Central memory CD4-positive, alpha-beta T cell (primary cell): ENCODE measurements around the gene STYXL2.

Source experiments
- DNase-seq: peaks from one replicate; pipeline ENCODE4 v3.0.0; 2022

Gene STYXL2

DNA sequence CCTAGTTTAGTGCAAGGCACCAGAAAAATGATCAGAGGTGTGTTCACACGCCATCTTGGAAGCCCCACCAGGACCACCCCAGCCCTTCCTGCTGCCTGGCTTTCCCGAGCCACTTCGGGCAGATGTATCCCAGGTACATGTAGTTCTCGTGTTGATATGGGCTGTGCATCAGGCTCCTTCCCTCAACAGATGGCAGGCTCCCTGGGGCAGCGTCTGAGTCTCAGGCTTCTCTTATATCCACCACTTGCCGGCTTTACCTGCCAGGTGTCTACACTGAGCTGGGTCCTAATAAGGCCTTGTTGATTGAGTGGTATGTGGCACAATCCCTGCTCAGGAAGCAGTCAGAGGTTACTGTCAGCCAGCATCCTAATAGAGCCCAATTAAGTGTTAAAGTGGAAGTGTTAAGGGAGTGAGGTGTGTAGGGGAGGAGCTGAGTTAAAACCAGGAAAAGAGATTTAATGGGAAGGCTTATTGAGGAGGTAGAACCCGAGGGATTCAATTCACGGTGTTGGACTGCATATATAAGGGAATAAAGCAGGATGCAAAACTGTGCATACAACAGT, 12.2 kb upstream of the STYXL2 start:
- DNase-seq = no peak

DNA sequence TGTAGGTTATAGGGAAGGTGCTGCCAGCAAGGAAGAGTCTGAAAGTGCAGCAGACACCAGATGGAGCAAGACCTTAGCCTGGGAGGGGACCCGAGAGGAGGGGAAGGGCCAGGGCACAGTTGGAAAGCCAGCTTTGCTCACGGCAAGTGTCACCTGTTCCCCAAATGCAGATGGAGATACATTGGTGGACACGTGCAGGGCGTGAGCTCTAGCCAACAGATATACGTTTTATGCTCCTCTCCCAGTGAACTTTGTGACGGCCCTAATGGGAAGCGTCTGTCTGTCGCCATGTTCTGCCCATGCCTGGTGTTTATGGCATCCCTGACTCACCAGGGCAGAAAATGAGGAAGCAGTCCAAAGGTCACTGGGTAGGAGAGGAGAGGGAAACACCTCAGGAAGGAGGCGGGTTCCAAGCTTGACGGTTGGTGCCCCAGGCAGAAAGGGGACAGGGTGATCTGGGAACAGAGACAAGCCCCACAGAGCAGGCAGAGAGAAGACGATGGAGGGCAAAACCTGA, 11.3 kb upstream of the STYXL2 start:
- no peak for DNase-seq

DNA sequence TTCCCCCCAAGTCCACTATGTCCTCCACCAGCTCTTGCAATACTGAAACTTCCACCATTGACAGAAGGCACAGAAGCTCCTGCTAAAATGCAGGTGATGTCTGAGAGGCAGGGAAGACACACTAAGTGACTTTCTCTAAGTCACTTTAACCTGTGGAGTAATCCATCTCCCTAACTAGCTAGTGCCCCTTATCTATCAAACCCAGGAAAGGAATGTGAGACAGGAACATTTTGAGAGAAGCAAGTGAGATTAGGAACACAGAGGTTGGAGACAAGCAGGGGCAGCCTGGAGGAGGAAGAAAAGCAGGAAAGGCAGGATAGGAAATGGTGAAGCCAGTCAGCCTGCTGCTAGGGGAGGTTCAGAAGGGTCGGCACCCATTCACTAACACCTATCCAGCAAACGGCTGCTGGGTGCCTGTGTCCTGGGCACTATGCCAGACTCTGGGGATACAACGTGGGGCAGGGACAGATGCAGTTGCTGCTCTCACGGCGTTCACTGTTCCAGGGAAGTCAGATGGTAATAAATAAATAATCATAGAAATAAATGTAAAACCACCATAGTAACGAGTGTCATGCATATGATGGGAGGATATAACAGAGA, 10.7 kb upstream of the STYXL2 start:
- no peak for DNase-seq

DNA sequence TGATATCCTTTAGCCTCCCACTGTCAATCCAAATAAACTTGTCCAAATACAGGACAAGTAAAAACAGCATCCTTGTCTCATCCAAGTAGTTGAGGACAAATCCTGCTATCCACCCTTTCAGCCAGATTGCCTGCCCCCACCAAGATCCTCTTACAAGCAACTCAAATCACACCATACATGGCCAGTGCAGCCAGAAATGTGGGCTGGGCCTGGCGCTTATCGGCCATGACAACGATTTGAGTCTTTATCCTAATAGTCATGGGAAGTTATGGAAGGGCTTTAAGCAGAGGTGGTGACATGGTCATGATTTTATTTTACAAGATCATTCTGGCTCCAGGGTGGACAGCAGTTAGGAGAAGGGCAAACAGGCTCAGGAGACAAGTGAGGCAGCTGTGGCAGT, 10.0 kb upstream of the STYXL2 start:
- no peak for DNase-seq

DNA sequence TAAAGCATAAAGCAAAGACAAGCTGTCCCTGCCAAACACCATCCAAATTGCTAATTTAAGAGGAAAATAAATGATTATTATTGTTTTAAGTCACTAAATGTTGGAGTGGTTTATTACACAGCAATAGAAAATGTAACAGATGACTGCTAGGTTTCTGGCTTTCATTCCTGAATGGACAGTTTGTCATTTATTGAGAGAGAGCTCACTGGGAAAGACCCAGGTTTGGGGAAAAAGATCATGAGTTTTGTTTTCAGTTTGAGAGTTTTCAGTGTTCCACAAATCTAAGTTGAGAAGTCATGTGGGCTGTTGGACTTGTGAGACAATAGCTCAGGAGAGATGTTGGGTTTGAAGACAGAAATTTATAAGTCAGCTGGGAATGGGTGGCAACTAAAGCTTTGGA, 9.1 kb upstream of the STYXL2 start:
- DNase-seq = no peak

DNA sequence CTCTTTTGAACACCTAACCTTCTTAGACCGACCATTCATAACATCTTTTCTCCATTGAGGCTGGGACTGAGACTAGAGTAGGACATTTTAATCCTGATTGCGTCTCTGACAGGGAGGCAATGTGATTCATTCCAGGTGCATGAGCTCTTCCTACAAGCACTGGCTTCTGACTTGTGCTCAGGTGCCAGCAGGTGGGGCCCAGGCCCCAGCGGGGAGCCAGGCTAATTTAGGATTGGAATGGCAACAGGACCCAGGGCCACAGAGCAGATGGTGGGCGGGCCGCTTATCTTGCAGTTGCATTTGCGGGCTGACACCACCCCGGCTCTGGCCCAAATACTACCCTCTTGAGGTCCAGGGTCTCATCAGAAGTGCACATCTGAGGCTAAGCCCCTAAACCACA, 7.8 kb upstream of the STYXL2 start:
- DNase-seq = no peak

DNA sequence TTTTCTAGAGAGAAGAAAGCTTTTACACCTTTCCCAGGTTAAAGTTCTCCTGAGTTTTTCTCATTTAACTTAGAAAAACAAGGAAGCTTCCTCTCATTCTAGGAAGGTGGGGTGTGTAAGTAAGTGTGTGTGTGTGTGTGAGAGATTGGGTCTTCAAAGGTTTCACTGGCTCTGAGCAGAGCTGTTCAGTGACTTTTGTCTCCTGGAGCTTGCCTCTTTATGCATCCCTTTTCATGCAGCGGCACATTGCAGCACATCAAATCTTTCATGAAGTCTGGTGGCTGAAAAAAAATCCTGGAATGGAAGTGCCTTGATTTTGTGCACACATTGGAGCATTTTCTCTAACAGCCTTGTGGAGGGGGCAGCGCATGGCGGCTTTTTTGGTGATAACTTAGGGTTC, 7.1 kb upstream of the STYXL2 start:
- no peak for DNase-seq

DNA sequence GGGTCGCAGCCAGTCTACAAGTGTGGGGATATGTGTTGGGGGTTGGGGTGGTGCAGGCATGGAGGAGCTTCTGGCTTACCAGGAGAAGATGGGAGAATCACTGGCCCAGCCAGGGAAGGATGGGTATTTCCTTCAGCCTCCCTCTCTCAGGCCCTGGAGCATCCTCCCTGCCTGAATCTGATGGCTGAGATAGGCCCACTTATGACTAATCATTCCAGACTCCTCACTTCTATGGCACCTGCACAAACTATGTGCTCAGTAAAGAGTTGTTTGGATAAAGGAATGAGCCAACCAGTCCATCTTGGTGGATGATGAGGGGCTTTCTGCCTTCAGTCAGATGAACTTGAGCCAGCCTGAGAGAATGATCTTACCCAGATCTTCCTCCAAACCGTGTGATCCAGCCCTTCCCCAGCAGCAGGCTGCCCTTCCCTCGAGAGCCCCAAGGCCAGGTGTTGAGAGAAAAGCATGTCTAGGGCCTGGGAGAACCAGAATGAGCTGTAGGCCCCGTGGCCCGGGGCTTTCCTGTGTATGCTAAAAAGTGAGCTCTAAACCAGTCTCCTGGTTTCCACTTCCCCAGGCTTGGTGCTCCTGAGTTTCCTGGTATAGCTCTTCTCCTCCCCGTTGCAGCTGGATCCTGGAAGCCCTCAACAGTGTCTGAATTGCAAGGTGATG, 5.0 kb upstream of the STYXL2 start:
- DNase-seq = no peak

DNA sequence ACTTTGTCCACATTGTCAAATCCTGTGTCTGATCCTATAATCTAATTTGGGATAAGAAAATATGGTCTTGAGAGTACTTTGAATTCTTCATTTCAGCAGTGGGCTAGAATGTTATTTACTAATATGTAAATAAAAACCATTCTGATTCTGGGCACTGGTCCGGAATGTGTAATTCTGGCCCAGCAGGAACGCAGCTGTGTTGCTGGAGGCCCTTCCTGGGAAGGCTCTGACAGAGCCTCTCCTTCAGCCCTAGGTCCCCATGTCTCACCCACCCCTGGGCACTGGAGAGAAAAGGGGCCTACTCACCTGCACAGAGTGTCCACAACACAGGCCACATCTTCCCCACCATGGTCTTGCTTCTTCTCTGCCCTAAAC, 3.9 kb upstream of the STYXL2 start:
- no peak for DNase-seq

DNA sequence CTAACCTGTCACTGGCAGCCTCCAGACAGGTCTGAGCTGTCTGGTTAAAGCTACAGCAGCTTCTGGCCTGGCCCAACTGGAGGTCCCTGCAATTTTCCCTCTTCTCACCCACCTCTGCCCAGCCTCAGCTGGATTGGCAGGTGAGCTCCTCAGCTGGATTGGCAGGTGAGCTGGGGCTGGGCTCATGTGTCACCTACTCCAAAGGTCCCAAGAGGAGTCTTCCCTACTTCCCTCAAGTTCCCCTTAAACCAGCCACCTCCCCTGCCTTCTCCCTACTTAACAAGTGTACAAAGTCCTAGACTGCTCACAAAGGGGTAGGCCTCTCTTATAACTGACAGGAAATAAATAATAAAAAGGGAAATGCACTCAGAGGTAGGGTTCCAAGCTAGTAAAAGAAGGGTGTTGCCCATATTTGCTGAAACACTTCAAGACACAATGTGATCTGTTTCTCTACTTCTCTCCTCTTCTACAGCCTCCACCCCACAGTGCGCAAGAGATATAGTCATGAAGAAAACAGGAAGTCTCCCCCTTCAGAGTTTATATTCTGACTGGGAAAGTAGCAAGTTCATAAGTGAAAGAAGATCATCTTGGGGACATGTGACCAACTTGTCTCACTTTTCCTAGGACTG, 3.4 kb upstream of the STYXL2 start, which contains the start of gene GPA33:
Gene GPA33, minus strand, starts transcription at position 64 of the 629 bp plus-strand sequence. CDS start 90 bp downstream, outside the sequence.
- DNase-seq = peak; percentile 63

DNA sequence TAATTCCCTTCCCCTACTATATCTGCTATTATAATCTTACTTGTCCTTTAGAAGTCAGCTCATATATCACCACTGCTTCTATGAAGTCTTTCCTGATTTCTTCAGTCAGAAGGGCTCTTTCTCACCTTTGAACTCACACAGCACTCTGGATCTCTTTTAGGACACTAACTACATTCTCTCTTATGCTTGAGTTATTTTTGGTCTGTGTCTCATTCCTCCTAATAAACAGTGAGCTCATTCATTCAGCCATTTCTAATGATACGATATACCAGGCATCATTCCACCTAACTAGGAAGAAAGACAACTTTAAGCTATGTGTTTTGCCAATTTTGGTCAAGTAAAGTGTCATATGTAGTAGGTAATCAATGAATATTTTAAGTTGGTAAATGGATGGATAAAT, 1.2 kb upstream of the STYXL2 start:
- no peak for DNase-seq

DNA sequence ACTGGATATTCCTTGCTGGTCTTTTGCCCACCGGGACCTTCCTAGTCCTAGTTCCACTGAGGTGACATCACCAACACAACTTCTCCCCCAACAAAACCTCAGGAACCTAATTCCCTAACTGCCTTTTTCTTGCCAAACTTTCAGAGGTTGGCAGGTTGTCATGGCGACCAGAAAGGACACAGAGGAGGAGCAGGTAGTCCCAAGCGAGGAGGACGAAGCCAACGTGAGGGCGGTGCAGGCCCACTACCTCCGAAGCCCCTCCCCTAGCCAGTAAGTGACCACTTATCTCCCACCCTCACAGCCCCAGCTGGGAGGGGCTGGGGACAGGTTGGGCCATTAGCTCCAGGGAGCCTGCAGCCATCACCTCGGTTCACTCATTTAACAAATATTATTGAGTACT, 815 bp downstream of the STYXL2 start:
- DNase-seq = no peak

DNA sequence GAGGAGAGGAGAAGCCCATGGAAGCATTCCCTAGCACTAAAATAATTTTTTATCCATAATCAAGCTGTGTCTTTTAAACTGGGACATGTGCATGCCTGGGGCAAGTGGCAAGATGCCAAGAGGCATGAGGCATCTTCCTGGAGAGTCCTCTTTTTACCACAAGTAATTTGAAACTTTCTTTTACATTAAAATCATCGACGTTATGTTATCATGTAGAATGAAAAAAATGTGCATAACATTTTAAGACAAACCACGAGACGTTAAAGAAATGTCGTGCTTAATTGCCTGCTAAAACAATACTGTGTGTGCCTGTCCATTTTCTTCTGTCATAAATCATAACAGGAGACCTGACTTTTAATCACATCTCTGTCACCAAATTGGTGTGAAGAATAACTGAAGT, 1.5 kb downstream of the STYXL2 start:
- DNase-seq = no peak

DNA sequence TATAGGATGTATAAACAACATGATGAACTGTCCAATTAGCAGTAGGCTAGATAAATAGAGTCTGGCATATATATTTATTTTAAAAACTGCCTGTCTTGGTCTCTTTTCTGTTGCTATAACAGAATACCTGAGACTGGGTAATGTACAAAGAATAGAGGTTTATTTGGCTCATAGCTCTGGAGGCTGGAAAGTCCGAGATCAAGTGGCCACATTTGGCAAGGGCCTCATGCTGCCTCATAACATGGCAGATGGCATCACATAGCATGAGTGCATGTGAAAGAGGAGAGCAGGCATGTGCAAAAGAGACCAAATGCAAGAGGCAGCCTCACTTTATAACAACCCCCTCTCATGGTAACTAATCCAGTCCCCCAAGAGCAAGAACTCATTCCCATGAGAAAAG, 6.0 kb downstream of the STYXL2 start:
- no peak for DNase-seq

DNA sequence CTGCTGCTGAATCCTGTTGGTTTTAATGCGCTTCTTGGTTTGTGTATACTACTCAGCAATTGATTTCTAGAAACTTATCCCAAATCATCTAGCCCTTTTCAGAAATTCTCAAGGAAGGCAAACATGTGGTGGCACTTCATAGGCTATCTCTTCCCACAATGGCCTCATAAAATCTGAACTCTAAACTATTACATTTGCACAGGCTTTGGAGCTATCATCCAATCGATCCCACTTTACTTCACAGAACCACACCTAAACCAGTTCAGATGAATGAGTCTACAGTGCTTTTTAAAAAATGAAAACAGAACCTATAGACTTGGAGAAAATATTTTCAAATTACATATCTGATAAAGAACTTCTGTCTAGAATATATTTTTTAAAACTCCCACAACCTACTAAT, 6.9 kb downstream of the STYXL2 start:
- DNase-seq = no peak

DNA sequence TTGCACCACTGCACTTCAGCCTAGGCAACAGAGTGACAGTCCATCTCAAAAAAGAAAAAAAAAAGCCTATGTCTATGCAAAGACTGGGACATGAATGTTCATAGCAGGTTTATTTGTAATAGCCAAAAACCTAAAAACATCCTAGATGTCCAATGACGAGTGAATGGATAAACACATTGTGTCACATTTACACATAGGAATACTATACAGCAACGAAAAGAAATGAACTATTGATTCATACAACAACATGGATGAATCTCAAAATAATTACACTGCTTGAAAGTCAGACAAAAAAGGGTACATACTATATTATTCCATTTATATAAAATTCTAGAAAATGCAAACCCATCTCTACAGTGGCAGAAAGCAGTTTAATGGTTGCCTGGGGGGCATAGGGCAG, 7.9 kb downstream of the STYXL2 start:
- DNase-seq = no peak

DNA sequence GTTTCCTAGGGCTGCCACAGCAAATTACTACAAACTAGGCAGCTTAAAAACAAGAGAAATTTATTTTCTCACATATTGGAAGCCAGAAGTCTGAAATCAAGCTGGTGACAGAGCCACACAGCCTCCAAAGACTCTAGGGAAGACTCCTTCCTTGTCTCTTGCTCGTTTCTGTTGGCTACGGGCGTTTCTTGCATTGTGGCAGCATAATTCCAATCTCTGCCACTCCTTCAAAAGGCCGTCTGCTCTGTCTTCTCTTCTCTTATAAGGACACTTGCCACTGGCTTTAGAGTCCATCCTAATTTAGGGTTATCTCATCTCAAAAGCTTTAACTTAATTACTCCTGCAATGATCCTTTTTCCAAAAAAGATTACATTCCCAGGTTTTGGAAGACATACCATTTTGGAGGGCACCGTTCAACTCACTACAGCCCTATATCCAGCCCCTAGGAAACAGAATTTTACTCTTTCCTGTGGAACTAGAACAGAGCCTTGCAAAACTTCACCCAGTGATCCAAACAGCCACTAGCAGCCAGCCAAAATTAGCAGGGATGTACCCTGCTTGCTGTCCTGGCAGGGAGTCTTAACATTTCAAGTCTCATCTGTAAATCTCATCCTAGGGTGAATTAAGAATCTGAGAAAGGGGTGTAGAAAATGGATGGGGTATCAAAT, 9.2 kb downstream of the STYXL2 start:
- DNase-seq = no peak

DNA sequence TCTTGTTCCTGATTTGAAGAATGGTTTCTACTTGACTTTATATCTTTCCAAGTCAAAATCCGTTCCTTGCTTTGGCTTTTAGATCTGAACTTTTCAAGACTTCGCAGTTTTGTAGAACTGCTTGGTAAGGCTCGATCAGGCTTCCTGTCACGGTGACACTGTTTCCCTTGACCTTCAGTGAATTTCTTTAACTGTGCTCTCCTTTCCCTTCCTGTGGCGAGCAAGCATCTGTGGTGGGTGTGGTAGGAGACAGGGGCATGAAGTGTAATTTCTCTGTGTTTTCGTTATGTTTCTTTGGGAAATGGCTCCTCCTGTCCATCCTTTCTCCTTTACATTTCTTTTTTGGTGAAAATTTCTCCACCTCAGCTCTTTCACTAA, 10.4 kb downstream of the STYXL2 start:
- no peak for DNase-seq

DNA sequence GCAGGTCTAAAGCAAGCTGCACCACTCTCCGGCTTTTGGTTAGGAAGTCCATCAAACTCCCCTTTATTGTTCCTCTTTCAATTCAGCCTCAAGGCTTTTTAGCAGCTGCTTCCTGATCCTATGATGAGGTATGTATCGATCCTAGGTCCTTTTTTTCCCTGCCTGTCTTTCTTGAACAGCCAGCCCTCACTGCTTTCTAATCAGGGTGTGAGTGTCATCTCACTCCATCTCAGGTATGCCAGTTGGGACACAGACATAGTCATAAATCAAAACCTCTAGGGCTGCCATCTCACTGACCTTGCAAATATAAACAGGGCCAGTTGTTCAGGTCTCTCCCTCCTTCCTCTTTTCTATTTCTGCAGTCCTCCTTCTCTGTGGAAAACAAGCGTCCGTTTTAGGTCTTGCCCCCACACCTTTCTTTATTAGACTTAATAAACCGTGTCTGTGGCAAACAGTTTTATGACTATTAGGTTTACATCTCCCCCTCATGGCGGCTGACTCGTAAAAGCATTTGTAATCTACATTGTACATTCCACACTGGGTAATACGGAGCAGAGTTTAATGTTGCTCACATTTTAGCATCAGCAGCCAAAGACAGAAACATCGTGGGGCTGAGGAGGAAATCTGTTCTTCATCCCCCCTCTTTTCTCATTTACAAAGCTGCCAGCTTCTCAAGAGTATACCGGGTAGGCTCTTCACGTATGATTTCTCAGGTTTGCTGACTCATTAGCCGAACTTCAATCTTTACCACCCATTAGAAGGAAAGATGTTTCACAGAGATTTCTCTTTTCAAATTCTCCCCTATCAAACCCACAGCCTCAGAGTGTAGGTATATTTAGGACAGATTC, 11.6 kb downstream of the STYXL2 start:
- DNase-seq = no peak

DNA sequence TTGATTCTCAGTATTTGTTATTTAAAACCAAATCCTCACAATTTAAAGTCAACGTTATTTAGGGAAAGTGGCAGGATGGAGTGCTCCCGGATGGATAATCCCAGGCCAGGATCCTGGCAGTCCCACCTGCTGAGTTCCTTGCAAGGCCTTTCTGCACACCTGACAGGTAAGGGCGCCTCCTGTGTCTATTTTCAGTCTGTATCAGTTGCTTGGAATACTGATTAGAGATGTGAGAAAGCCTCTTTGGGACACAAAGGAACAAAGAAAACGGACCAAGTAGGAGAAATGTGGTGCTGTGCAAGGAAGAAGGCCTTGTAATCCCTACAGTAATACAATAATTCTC, 12.2 kb downstream of the STYXL2 start:
- no peak for DNase-seq

DNA sequence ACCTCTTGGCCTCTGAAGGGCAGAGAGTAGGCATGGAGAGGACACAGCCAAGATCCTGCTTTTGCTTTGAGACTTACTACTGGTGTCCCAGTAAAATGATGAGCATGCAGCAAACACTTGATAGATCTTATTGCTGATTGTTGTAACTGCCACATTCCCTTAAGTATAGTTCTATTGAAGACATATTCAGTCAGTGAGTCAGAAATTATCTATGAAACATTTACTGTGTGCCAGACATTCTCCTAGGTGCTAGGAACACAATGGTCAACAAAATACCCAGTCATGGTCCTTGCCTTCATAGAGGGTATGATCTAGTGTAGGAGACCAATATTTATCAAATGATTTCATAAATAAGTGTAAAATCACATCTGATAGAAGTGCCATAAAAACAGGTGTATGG, 13.6 kb downstream of the STYXL2 start:
- DNase-seq = no peak

DNA sequence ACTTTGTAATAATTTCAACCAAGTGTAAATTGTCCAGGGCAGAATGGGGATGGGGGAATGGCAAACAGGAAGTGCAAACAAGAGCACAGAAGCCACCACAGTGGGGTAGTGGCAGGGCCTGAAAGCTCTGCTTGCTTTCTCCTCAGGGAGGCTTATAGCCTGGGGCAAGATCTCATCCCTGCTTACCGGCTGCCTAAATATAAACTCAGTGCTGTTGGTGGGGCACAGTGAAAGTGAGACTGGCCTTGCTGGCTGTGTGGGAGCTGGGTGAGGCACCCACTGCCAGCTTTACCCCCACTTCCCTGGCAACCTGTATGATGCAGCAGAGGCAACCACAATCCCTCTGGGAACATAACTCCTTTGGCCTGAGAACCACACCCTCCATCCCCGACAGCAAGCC, 15.2 kb downstream of the STYXL2 start:
- no peak for DNase-seq

DNA sequence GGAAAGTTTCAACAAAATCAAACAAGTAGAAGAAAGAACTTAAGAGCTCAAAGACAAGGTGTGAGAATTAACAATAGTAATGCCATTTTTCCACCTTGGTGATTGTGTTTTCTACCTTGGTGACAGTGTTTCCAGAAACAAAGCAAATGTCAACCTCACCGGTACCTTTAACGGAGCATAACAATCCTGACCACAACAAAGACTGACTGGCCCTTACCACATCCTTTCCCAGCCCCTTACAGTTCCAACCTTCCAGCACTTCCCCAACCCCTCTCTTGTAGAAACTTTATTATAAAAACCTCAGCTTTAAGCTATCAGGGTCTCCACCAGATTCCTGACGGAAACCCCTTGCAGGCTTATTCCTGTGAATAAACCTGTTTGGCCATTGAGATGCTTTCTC, 16.7 kb downstream of the STYXL2 start:
- peak; percentile 58 for DNase-seq
